GM23248 (cell line): Measurements from ENCODE around the gene RPL4. TPM values are rescaled to one million over a fixed set of nuclear protein-coding genes. Genes with fewer than 3 reads are reported as not detected.
"Not testable (repeated sequence)": the region's sequence is repeated elsewhere in the genome, so short reads cannot be mapped to it uniquely, and the experiment has no call there.

Experiments
- DNase-seq: peaks from one replicate; pipeline ENCODE4 v3.0.0-alpha.2; 2015
- H2AFZ ChIP-seq: fragments of 200-600 bp; sonication (generic); 2 replicates; pipeline ENCODE4 v1.6.1; 2016; ENCODE audit warnings: antibody characterized with exemption
- H3F3A ChIP-seq: fragments of 200-600 bp; sonication (generic); 2 replicates; pipeline ENCODE4 v1.6.1; 2016; ENCODE audit warnings: mild to moderate bottlenecking, antibody characterized with exemption, mixed run types; ENCODE audit not compliant: insufficient read depth
- H3K27ac ChIP-seq: fragments of 200-600 bp; sonication (generic); 2 replicates; pipeline ENCODE4 v1.5.1; 2016; ENCODE audit warnings: mild to moderate bottlenecking
- H3K27me3 ChIP-seq: fragments of 200-600 bp; sonication (generic); replicated peaks from 2 replicates; pipeline ENCODE4 v1.6.1; 2016; ENCODE audit warnings: mild to moderate bottlenecking; ENCODE audit not compliant: insufficient read depth
- H3K36me3 ChIP-seq: fragments of 200-600 bp; sonication (generic); 2 replicates; pipeline ENCODE4 v1.6.1; 2016; ENCODE audit warnings: low read depth, mild to moderate bottlenecking
- H3K4me1 ChIP-seq: fragments of 200-600 bp; sonication (generic); 2 replicates; pipeline ENCODE4 v1.6.1; 2016; ENCODE audit warnings: mild to moderate bottlenecking; ENCODE audit not compliant: insufficient read depth
- H3K4me2 ChIP-seq: fragments of 200-600 bp; sonication (generic); one replicate; pipeline ENCODE4 v1.6.1; 2016; ENCODE audit warnings: mild to moderate bottlenecking; ENCODE audit not compliant: unreplicated experiment
- H3K4me3 ChIP-seq: fragments of 200-600 bp; sonication (generic); 2 replicates; pipeline ENCODE4 v1.5.1; 2016; ENCODE audit warnings: mild to moderate bottlenecking
- H3K79me2 ChIP-seq: fragments of 200-600 bp; sonication (generic); 2 replicates; pipeline ENCODE4 v1.6.1; 2016; ENCODE audit warnings: mild to moderate bottlenecking; ENCODE audit not compliant: insufficient read depth
- H3K9ac ChIP-seq: fragments of 200-600 bp; sonication (generic); 2 replicates; pipeline ENCODE4 v1.6.1; 2016; ENCODE audit warnings: mild to moderate bottlenecking
- H3K9me2 ChIP-seq: fragments of 200-600 bp; sonication (generic); 2 replicates; pipeline ENCODE4 v1.6.1; 2016; ENCODE audit warnings: mixed run types, mild to moderate bottlenecking, moderate library complexity; ENCODE audit not compliant: insufficient read depth
- H3K9me3 ChIP-seq: fragments of 200-600 bp; sonication (generic); one replicate; pipeline ENCODE4 v1.6.1; 2017; ENCODE audit warnings: low read depth
- H4K20me1 ChIP-seq: fragments of 200-600 bp; sonication (generic); 2 replicates; pipeline ENCODE4 v1.6.0; 2016; ENCODE audit not compliant: insufficient read depth
- EZH2 ChIP-seq: fragments of 200-600 bp; sonication (generic); IDR thresholded peaks from 2 replicates; pipeline ENCODE4 v1.6.1; 2018; ENCODE audit warnings: antibody characterized with exemption, mild to moderate bottlenecking; ENCODE audit not compliant: insufficient read depth, poor library complexity, severe bottlenecking
- EZH2phosphoT487 ChIP-seq: fragments of 200-600 bp; sonication (generic); IDR thresholded peaks from 2 replicates; pipeline ENCODE4 v1.6.1; 2018; ENCODE audit warnings: antibody characterized with exemption, moderate library complexity, mild to moderate bottlenecking, low read depth; ENCODE audit not compliant: insufficient read depth
- WGBS, 2 experiments: methylation state at CpG; one replicate each; pipeline ENCODE4 v1.1.6; 2015 to 2017; ENCODE audit warnings: low lambda C conversion rate in 2 of 2, low coverage in 1 of 2; ENCODE audit errors: missing lambda C conversion rate in 2 of 2; 5-methylcytosine and 5-hydroxymethylcytosine counted together
- in situ Hi-C: fragments of 300-500 bp; cut with MboI; formaldehyde crosslinking; loops from 2 replicates; pipeline ENCODE4 v1.15.0; 2020
- polyA plus RNA-seq: library from polyadenylated mRNA; unstranded; fragments of >200 nt; fragmentation: Nextera tagmentation; extraction: Ambion mirVana; gene quantifications from 2 replicates; pipeline ENCODE4 v1.2.1, GENCODE V29; 2016
- total RNA-seq: library from RNA; depleted of rRNA; stranded (reverse); fragments of >200 nt; shearing (Covaris generic); gene quantifications from 2 replicates; pipeline ENCODE4 v1.2.3, GENCODE V29; 2014

The RPL4 gene
- total and polyA plus RNA-seq, 2 experiments from 2014 or later: 915 to 3,244 TPM

DNA sequence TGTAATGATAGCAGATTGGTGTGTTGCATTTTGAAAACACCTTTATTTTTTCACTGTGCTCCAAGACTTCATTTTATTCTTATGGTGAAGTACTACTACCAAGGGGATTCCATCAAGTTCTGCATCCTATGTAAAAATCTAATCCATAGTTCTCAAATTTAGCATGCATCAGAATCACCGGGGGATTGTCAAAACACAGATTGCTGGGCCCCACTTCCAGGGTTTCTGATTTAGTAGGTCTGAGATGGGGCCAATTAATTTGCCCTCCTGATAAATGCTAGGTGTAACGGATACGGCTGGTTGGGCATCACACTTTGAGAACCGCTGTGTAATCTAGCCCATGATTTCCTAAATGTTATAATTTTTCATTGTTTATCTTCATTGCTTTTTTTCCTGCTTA lies 1.2 kb upstream of the RPL4 start:
- Histone ChIP-seq H3K9me2 (no peaks in the 10 kb centered on the region), H3K4me2 (peak overlapping the region; percentile 93), H3K9me3 (no peaks in the 10 kb centered on the region), H2AFZ (peak overlapping the region; percentile 93), H3K36me3 (peaks cover 27% of the 10 kb centered on the region), H3F3A (peaks cover 35% of the 10 kb centered on the region), H3K27ac (peak overlapping the region; percentile 93), H3K4me3 (peak overlapping the region; percentile 99), H4K20me1 (0 out of 2 replicates have a peak, but pooled peaks cover 11% of the 10 kb centered on the region), H3K79me2 (peaks cover 83% of the 10 kb centered on the region), H3K4me1 (peaks cover 20% of the 10 kb centered on the region), H3K9ac (peak overlapping the region; percentile 97), H3K27me3 (no peaks in the 10 kb centered on the region)
- TF ChIP-seq EZH2phosphoT487: no peak
- TF ChIP-seq EZH2: no peak
- no peak for DNase-seq
- in situ Hi-C loops: no loop called here
- WGBS, 2 experiments: 15 to 23% methylated on average over 4 of the region's 4 CpGs

DNA sequence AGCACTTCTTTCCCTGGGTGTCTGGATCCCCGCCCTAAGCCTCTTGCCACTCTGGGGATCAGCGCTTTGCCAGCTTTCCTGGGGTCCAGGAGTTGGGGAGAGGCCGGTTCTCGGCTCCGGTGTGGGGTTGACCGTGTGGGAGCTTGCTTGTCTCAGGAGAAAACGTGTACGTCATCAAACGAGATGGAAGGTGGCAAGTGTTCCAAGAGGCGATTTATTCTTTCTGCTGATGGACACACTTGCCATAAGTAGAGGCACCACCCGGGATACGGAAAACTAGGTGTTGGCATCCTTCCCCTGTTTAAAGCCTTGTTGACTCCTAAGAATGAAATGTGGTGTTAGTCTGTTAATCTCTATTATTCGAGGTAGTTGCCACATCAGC lies 766 bp upstream of the RPL4 start:
- 0 to 1% methylated on average over 13 of the region's 13 CpGs for WGBS, 2 experiments
- H3F3A ChIP-seq: peaks cover 39% of the 10 kb centered on the region
- peaks cover 87% of the 10 kb centered on the region for H3K79me2 ChIP-seq
- peaks cover 20% of the 10 kb centered on the region for H3K4me1 ChIP-seq
- no peaks in the 10 kb centered on the region for H3K9me2 ChIP-seq
- in situ Hi-C loops: no loop called here
- H3K4me3 ChIP-seq: peak overlapping the region; percentile 99
- no peaks in the 10 kb centered on the region for H3K27me3 ChIP-seq
- peak overlapping the region; percentile 93 for H3K4me2 ChIP-seq
- peak overlapping the region; percentile 93 for H2AFZ ChIP-seq
- H4K20me1 ChIP-seq: 0 out of 2 replicates have a peak, but pooled peaks cover 11% of the 10 kb centered on the region
- no peaks in the 10 kb centered on the region for H3K9me3 ChIP-seq
- DNase-seq: peak; percentile 70
- TF ChIP-seq EZH2 (no peak), EZH2phosphoT487 (no peak)
- peak overlapping the region; percentile 93 for H3K27ac ChIP-seq
- peak overlapping the region; percentile 97 for H3K9ac ChIP-seq
- H3K36me3 ChIP-seq: peaks cover 31% of the 10 kb centered on the region

GRCh38 chr15:66503780-66504562 lies 684 bp downstream of the RPL4 start:
- peak; percentile 42 for DNase-seq
- peaks cover 54% of the 10 kb centered on the region for H3F3A ChIP-seq
- H3K4me3 ChIP-seq: peak overlapping the region; percentile 99
- H3K4me2 ChIP-seq: peak overlapping the region; percentile 93
- peaks cover 20% of the 10 kb centered on the region for H3K4me1 ChIP-seq
- in situ Hi-C loops: no loop called here
- peaks cover 92% of the 10 kb centered on the region for H3K79me2 ChIP-seq
- peaks cover 45% of the 10 kb centered on the region for H3K36me3 ChIP-seq
- peak overlapping the region; percentile 93 for H2AFZ ChIP-seq
- H3K27ac ChIP-seq: peak overlapping the region; percentile 93
- H3K9ac ChIP-seq: peak overlapping the region; percentile 97
- WGBS, 2 experiments: 0 to 1% methylated on average over 12 of the region's 12 CpGs
- H3K27me3 ChIP-seq: no peaks in the 10 kb centered on the region
- no peaks in the 10 kb centered on the region for H3K9me3 ChIP-seq
- TF ChIP-seq EZH2phosphoT487 (no peak), EZH2 (no peak)
- H3K9me2 ChIP-seq: no peaks in the 10 kb centered on the region
- H4K20me1 ChIP-seq: 0 out of 2 replicates have a peak, but pooled peaks cover 11% of the 10 kb centered on the region

- peaks cover 62% of the 10 kb centered on the region for H3F3A ChIP-seq
- H3K79me2 ChIP-seq: peaks cover 83% of the 10 kb centered on the region
- WGBS, 2 experiments: 31 to 36% methylated on average over 13 of the region's 13 CpGs
- peak overlapping the region; percentile 99 for H3K4me3 ChIP-seq
- H2AFZ ChIP-seq, H3K9me2 ChIP-seq, H3K27me3 ChIP-seq, in situ Hi-C loops, H3K9me3 ChIP-seq: not testable (repeated sequence)
- H4K20me1 ChIP-seq: 0 out of 2 replicates have a peak, but pooled peaks cover 11% of the 10 kb centered on the region
- H3K27ac ChIP-seq: peak overlapping the region; percentile 93
- peak overlapping the region; percentile 93 for H3K4me2 ChIP-seq
- H3K9ac ChIP-seq: peak overlapping the region; percentile 97
- peaks cover 54% of the 10 kb centered on the region for H3K36me3 ChIP-seq
- peaks cover 20% of the 10 kb centered on the region for H3K4me1 ChIP-seq
- DNase-seq: peak; percentile 76
Measured at GRCh38 chr15:66503041-66503648, 1.5 kb downstream of the RPL4 start.
